Activated CD8-positive, alpha-beta memory T cell treated with anti-CD3 and anti-CD28 coated beads for 24 hours (primary cell): ENCODE measurements around the gene SLX9.
"Not testable (repeated sequence)": the region's sequence is repeated elsewhere in the genome, so short reads cannot be mapped to it uniquely, and the experiment has no call there.

Experiments used
- DNase-seq: peaks from one replicate; pipeline ENCODE4 v3.0.0-alpha.2; 2020

The SLX9 gene

DNA sequence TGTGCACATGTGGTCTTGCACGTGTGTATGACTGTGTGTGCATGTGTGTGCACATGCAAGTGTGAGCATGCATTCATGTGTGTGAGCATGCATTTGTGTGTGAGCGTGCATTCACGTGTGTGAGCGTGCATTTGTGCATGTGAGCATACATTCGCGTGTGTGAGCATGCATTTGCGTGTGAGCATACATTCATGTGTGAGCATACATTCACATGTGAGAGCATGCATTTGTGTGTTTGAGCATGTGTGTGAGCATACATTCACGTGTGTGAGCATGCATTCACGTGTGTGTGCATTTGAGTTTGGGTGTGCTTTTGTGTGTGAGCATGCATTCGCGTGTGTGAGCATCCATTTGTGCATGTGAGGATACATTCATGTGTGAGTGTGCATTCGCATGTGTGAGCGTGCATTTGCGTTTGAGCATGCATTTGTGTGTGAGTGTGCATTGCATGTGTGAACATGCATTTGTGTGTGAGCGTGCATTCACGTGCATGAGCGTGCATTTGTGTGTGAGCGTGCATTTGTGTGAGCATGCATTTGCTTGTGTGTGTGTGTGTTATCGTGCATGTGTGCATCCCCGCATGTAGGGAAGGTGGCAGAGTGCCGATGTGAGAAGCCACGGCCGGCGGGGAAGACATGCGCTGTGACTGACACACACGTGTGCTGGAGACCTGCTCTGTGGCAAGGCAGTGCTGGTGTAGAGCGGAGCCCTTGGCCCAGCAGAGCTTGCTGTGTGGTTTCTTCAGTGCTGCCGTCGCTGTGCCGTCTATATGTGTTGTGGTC, 37.4 kb upstream of the SLX9 start:
- no peak for DNase-seq

DNA sequence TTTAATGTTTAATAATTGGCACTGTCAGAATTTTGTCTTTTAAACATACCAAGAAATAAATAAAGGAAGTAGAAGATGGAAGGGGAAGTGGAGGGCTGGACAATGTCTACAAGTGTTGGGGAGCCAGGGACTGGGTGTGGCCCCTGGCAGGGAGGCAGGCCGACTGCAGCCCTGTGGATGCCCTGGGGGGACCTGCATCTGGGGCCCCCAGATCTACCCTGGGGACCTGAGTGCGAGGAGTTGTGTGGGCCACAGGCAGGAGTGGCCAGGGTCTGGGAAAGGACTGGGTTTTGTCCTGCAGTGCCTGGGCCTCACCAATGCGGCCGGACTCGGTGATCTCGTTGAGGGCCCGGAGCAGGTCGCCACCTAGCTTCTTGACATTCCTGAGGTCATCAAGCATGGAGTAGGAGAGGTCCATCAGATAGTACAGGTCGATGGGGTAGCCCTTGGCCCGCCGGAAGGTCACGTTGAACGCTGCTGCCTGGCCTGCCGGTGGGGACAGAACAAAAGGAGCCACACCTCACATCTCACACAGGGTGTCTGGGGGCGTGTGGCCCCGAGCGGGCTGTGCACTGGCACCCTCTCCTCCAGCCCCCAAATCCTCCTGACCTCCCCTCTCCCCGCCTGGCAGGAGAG, 36.7 kb upstream of the SLX9 start:
- no peak for DNase-seq

- no peak for DNase-seq
These were observed 36.1 kb upstream of the SLX9 start for GRCh38 chr21:44903689-44904088.

DNA sequence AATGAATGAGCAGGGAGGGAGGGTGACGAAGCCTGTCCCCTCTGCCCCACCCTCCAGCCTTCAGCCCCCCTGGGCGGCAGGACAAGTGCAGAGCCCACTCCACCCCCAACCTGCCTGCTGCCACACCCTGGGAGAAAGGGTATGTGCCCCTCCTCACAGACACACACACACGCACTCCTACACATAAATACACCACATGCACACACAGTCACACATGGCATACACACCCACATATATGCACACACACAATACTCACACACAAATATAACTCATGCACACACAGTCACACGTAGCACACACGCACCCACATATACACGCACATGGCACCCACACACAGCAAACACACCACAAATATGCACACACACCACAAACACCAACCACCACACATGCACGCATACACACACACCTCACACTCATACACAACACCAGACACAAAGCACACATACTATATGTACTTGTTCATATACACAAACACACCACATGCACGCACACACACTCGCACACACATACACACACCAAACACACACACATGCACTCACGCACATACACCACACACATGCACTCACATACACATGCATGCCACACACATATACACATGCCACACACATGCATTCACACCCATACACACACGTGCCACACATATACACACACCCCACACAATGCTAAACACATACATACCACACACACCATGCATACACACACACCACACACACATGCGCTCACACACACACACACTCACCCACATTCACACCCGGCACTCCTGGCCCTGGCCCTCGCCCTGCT, 35.5 kb upstream of the SLX9 start:
- no peak for DNase-seq

GRCh38 chr21:44905016-44905727, 34.7 kb upstream of the SLX9 start:
- no peak for DNase-seq

DNA sequence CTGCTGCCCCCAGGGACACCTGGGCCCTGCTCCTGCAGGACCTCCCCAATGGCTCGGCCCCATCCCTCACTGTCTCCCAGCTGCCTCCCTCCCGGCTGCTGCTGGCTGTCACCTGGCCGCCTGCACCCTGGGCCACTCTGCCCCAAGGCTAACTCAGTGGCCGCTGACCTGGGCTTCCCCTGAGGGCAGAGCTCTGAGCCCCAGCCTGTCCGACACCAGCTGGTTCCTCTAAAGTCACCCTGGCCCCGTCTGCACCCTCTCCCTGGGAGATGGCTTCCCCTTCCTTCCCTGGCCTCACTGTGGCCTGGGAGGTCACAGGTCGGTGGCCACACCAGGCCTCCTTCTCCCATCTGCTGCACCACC, 34.1 kb upstream of the SLX9 start:
- no peak for DNase-seq

- no peak for DNase-seq
These were observed 32.4 kb upstream of the SLX9 start for GRCh38 chr21:44907225-44907965.

DNA sequence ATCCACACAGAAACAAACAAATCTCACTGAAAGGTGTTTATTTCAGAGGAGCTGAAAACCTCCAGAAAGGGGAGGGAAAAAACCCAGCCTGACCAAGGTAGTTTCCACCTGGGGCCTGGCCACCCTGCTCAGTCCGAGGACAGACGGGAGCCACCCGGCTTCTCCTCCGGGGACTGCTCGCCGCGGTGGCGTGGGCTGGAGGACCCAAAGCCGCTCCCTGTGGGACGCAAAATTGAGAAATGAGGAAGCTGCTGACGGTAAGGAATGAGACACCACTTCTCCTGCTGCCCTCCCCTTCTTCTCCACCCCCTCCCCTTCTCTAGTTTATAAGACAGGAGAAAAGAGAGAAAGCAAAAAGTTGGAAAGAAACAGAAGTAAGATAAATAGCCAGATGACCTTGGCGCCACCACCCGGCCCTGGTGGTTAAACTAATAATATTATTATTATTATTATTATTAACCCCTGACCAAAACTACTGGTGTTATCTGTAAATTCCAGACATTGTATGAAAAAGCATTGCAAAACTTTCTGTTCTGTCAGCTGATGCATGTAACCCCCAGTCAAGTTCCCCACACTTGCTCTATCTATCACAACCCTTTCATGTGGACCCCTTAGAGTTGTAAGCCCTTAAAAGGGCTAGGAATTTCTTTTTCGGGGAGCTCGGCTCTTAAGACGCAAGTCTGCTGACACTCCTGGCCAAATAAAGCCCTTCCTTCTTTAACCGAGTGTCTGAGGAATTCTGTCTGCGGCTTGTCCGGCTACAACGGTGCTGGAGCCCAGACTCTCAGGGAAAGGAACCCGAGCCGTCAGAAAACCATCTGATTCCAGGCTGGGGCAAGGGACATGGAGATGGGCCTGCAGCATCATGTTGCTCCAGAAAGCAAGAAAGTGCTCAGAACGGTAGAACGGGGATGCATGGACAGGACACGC, 31.6 kb upstream of the SLX9 start:
- no peak for DNase-seq

DNA sequence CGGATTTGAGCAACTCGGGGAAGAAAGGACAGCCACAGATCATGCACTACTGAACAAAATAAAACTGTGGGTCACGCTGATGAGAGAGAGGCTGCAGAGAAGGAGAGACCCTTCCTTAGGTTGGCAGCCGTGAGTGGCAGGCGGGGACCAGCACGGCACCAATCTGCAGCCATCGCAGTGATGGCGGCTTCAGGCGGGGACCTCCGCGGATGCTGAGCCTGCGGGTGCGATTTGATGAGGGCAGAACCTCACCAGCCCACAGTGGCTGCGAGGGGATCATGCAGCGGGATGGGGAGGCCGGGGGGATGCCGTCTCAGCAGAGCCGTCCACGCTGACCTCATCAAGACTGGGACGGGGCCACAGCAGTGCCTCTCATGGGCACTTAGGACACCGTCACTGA, 30.9 kb upstream of the SLX9 start:
- no peak for DNase-seq

DNA sequence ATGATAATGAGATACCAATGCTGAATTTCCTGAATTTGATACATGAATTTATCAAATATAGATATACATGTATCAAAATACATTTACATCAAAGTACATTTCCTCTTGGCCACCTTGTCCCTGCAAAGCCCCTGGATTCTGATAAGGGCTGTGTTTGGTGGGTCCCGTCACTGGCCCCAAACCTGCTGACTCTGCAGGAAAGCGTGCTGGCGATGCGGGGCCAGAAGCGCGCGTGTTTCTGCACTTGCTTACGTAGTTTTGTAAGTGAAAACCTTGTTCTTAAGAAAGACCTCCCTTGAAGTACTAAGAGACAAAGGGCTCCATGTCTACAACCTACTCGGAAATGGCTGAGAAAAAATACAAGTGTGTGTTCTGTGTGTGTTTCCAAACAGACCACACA, 30.1 kb upstream of the SLX9 start:
- DNase-seq = no peak

DNA sequence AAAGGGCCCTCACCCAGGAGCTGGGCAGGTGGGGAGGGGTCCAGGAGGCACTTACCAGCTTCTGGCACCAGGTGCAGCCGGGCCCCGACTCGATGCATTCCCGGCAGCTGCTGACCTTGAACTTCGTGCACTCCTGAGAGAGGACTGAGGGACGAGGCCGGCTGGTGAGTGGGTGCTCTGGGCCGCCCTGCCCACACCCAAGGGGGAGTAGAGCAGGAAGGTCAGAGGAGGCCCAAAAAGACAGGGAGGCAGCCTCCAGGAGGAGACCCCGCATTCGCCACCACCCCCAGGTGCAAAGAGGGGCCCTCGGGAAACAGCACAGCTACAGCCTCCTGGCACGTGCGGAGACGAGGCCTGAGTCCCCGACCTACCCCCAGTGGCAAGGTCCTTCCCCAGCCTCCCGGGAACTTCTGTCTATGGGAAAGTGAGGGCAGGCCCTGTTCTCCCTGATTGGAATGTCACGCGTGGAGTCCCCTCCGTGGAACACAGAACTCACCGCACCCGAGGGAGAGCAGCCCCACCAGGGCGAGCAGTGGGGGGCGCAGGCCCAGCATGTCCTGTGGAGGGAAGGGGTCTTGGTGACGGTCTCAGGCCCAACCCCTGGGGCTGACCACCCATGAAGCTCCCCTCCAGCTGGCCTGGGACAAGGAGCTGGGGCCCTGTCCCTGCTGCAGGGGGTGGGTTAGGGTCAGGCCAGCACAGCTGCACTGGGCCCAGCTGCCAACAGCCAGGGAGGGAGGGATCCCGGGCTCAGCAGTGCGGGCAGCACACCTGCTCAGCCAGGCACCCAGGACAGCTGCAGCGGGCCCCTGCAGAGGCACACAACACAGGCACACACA, 29.4 kb upstream of the SLX9 start:
- DNase-seq = no peak

GRCh38 chr21:44911068-44911383, 28.8 kb upstream of the SLX9 start:
- no peak for DNase-seq

DNA sequence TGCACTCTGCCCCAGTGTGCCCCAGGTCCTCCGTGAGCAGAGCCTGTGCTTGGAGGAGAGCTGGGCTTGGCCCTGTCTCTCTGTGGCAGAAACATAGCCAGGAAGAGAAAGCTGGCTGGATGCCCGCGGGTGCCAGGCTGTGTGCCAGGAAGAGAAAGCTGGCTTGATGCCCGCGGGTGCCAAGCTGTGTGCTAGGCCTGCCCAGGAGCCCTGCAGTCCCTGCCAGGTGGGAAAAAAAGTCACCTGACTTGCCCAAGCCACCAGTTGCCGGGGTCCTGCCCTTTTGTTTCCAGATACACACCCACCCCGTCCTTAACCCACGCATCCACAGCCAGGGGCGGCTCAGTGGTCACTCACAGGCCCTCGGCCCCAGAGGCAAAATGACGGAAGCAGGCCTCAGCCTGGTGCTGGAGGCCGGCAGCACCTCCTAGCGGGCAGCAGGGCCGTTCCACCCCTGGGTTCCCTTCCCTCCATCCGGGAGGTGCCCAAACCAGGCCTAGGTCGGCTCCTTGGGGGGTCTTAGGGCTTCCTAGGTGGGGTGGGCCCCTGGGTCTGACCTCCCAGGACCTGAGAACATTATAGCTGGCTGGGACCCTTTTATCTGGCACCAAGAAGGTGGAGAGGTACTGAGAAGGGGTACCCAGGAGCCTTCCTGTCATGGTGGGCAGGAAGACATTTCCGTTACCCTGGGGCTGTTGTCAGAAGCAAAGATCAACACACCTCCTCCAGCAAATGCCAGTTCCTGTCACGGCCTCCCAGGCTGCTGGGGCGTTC, 28.3 kb upstream of the SLX9 start:
- peak; percentile 87 for DNase-seq

DNA sequence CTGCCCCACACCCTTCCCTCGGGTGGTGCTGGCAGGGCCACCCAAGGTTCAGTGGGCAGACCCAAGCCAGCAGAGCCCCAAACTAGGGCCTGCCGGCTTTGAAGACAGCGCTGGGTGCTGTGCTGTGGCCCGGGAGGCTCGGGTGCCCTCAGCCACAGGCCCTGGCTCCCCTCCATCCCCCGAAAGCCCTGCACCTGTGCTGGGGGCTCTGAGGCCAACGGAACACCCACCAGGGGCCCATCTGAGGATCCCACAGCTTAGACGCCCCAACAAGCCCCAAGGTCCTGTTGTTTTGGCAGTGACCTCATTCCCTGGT, 27.7 kb upstream of the SLX9 start:
- no peak for DNase-seq

DNA sequence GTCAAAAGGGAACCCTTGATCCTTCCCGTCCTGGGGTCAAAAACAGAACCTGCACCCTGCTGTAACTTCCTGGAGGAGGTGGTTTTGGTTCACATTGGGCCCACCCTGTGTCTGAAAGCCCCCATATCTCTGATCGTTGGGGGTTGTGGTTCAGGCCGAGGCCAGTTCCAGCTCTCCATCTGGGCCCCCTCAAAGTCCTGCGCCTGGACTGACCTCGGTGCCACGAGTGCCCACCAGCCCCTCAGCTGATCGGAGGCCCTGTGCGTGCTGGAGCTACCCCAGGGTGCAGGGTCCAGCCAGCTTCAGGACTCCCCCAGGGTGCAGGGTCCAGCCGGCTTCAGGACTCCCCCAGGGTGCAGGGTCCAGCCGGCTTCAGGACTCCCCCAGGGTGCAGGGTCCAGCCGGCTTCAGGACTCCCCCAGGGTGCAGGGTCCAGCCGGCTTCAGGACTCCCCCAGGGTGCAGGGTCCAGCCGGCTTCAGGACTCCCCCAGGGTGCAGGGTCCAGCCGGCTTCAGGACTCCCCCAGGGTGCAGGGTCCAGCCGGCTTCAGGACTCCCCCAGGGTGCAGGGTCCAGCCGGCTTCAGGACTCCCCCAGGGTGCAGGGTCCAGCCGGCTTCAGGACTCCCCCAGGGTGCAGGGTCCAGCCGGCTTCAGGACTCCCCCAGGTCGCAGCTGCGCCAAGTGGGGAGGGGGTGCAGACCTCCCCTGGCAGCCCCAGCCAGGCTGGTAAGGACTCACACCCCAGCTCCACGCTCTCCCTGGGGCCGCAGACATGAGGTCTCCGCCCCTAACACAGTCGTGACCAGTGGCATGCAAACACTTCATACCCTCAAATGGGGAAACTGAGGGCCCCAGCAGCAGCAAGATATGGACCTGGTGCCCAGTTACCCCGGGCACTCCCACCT, 27.1 kb upstream of the SLX9 start:
- not testable (repeated sequence) for DNase-seq

GRCh38 chr21:44913425-44914175, 26.2 kb upstream of the SLX9 start:
- no peak for DNase-seq

GRCh38 chr21:44914176-44914874, 25.5 kb upstream of the SLX9 start:
- peak; percentile 85 for DNase-seq

DNA sequence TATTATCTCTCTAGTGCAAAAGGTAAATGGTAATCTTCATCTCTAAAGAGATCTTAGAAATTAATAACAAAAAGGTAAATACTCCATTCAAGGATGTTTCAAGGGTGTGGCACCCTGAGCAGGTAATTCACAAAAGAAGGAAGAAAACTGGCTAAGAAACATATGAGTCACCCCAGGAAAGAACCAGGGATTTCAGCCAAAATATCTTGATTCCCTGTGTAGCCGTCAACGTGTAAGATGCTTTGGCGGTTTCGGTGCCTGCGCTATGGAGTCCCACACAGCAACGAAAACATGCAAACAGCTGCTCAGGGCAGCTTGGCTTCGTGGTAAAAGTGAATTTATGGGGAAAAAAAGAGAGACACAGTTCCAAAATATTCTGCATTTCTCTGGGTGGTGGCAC, 22.9 kb upstream of the SLX9 start:
- no peak for DNase-seq
